ENCODE measurements around the gene MFF. TPM values are rescaled to one million over a fixed set of nuclear protein-coding genes. Genes with fewer than 3 reads are reported as not detected.

MFF gene
- total RNA-seq, 1 experiment from 2014 or later = 83.3 TPM

DNA sequence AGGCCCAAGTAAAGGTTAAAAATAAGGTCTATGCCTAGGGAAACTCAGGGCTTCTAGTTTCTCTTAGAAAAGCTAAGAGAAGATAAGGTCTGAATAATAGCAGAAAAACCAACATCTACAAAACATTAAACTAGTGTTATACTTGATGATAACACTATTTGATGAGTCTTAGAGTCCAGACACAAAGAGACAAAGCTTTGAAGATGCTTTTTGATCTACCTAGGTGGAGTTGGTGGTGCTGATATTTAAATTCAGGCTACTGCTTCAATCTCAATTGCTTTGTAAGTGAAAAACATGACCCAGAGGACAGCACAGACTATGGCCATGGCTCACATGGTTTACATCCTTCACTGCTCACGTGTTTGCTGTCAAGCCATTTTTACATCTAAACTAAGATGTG is 11.7 kb upstream of the MFF start:
- WGBS (ENCODE audit: extremely low coverage, insufficient read length, low lambda C conversion rate) = no CpG with 5 or more reads among the region's 1 CpG
- Histone ChIP-seq H3K18ac (ENCODE audit: insufficient read length, low read depth, low read length) (no peak overlapping the region), H3K79me1 (ENCODE audit: insufficient read depth, low read depth, low read length, poor library complexity, severe bottlenecking) (no peaks in the 10 kb centered on the region), H4K91ac (ENCODE audit: insufficient read length, low read depth, low read length) (no peak overlapping the region), H2BK15ac (ENCODE audit: low read depth, low read length) (no peak overlapping the region), H4K8ac (replicated peaks; ENCODE audit: insufficient read length, low read depth, low read length) (no peak overlapping the region), H2AK5ac (ENCODE audit: insufficient read length, low read length) (no peak overlapping the region), H3K27me3 (ENCODE audit: insufficient read depth, low read length) (no peaks in the 10 kb centered on the region), H3K9me3 (ENCODE audit: control insufficient read depth, low read depth, low read length) (no peaks in the 10 kb centered on the region), H3K79me2 (ENCODE audit: insufficient read depth, low read length) (no peaks in the 10 kb centered on the region), H2BK5ac (ENCODE audit: insufficient read length, low read length) (no peak overlapping the region), H2AFZ (ENCODE audit: low read length) (no peak overlapping the region), H3K56ac (ENCODE audit: insufficient read length, low read depth, low read length) (no peak overlapping the region), H3K4me2 (ENCODE audit: insufficient read depth, insufficient read length, low read length) (no peak overlapping the region), H3K4me1 (ENCODE audit: insufficient read depth, low read length) (no peaks in the 10 kb centered on the region), H4K20me1 (ENCODE audit: control insufficient read depth, insufficient read depth, insufficient read length) (no peaks in the 10 kb centered on the region), H3K14ac (ENCODE audit: insufficient read depth, low read length) (no peak overlapping the region), H3K23me2 (ENCODE audit: insufficient read length, low read depth, low read length, poor library complexity, severe bottlenecking) (no peaks in the 10 kb centered on the region), H3K23ac (ENCODE audit: insufficient read length, low read depth, low read length) (no peak overlapping the region), H3K4ac (ENCODE audit: low read depth, low read length) (no peak overlapping the region), H2BK120ac (ENCODE audit: low read depth, low read length, poor library complexity, severe bottlenecking) (no peak overlapping the region), H2BK12ac (ENCODE audit: insufficient read length, low read depth, low read length) (no peak overlapping the region), H3K9ac (ENCODE audit: extremely low read depth, insufficient read length, low read length) (no peak overlapping the region), H3K27ac (ENCODE audit: insufficient read length, low read depth, low read length) (no peak overlapping the region), H4K5ac (ENCODE audit: insufficient read length, low read depth, low read length) (no peak overlapping the region), H2BK20ac (ENCODE audit: low read depth, low read length, poor library complexity, severe bottlenecking) (no peak overlapping the region), H3T11ph (ENCODE audit: low read length) (no peak overlapping the region)
- Mint-ChIP-seq H3K36me3 (ENCODE audit: insufficient read depth in 1 of 3, low read depth in 3 of 3) (peaks cover 0 to 9% (median 4%) of the 10 kb centered on the region in 3 experiments; a peak in 4 of 7 replicates), H3K4me3 (no peak overlapping the region), H3K9me3 (peaks cover 2 to 6% of the 10 kb centered on the region in 2 experiments; a peak in 3 of 5 replicates), H3K4me1 (peaks cover 13 to 15% of the 10 kb centered on the region in 2 experiments), H3K27me3 (ENCODE audit: low read depth) (no peaks in the 10 kb centered on the region), H3K27ac (no peak overlapping the region)
- no peak for DNase-seq
- no peak for TF ChIP-seq CTCF (conservative IDR thresholded peaks at IDR 0.05)
